NCI-H2081 treated with DMSO at 0.1 percent for 48 hours (cell line): ENCODE measurements around the gene CCDC172.

ENCODE experiments used
- DNase-seq: peaks from one replicate; lab custom pipeline; 2025; lab: John Stamatoyannopoulos, UW

The CCDC172 gene

GRCh38 chr10:116324227-116324950 lies at the start of gene CCDC172:
Gene CCDC172, plus strand, starts transcription at chr10:116324448. Its CDS starts 564 bp downstream, at chr10:116325012.
- DNase-seq = no peak

- no peak for DNase-seq
These were observed 47.3 kb upstream of the CCDC172 start for GRCh38 chr10:116276981-116277380.

GRCh38 chr10:116278846-116279245 lies 45.4 kb upstream of the CCDC172 start:
- DNase-seq = no peak

- no peak for DNase-seq
These were observed 42.5 kb upstream of the CCDC172 start for GRCh38 chr10:116281775-116282174.

GRCh38 chr10:116286626-116287200 lies 37.5 kb upstream of the CCDC172 start:
- no peak for DNase-seq

GRCh38 chr10:116287906-116288501 lies 36.2 kb upstream of the CCDC172 start:
- no peak for DNase-seq

GRCh38 chr10:116289652-116290051 lies 34.6 kb upstream of the CCDC172 start:
- DNase-seq = no peak

GRCh38 chr10:116292493-116292892 lies 31.8 kb upstream of the CCDC172 start:
- no peak for DNase-seq

- no peak for DNase-seq
These were observed 27.9 kb upstream of the CCDC172 start for GRCh38 chr10:116296291-116296721.

- no peak for DNase-seq
These were observed 25.7 kb upstream of the CCDC172 start for GRCh38 chr10:116298586-116298985.

- no peak for DNase-seq
These were observed 23.7 kb upstream of the CCDC172 start for GRCh38 chr10:116300542-116300941.

- DNase-seq = no peak
These were observed 19.3 kb upstream of the CCDC172 start for GRCh38 chr10:116304923-116305322.

GRCh38 chr10:116306847-116307246 lies 17.4 kb upstream of the CCDC172 start:
- no peak for DNase-seq

GRCh38 chr10:116307455-116307854 lies 16.8 kb upstream of the CCDC172 start:
- no peak for DNase-seq

GRCh38 chr10:116311016-116311415 lies 13.2 kb upstream of the CCDC172 start:
- no peak for DNase-seq

- no peak for DNase-seq
These were observed 12.3 kb upstream of the CCDC172 start for GRCh38 chr10:116311706-116312490.

GRCh38 chr10:116312548-116312947 lies 11.7 kb upstream of the CCDC172 start:
- DNase-seq = no peak

GRCh38 chr10:116316503-116316902 lies 7.7 kb upstream of the CCDC172 start:
- DNase-seq = no peak

- no peak for DNase-seq
These were observed 845 bp downstream of the CCDC172 start for GRCh38 chr10:116324951-116325635.

- DNase-seq = no peak
These were observed 1.7 kb downstream of the CCDC172 start for GRCh38 chr10:116325987-116326386.

- DNase-seq = no peak
These were observed 4.9 kb downstream of the CCDC172 start for GRCh38 chr10:116329153-116329552.

GRCh38 chr10:116331815-116332214 lies 7.6 kb downstream of the CCDC172 start:
- no peak for DNase-seq
